GM23338 (cell line): ENCODE results near the gene YIPF5.

Source experiments
- CTCF ChIP-seq, 2 experiments: fragments of 200-600 bp in 1 of 2; sonication (generic) in 1 of 2; conservative IDR thresholded peaks; 2 replicates each; pipeline versions ENCODE4 v1.5.1 to v1.6.1; 2016 to 2017; ENCODE audit warnings: antibody characterized with exemption in 2 of 2, low read depth in 2 of 2, mild to moderate bottlenecking in 2 of 2, moderate library complexity in 1 of 2
- EZH2 ChIP-seq: fragments of 200-600 bp; sonication (generic); IDR thresholded peaks from one replicate; pipeline ENCODE4 v1.8.0; 2017; ENCODE audit warnings: antibody characterized with exemption, mild to moderate bottlenecking, low read depth; ENCODE audit not compliant: unreplicated experiment
- JUNB ChIP-seq: IDR thresholded peaks from one replicate; pipeline ENCODE4 v1.6.1; 2016; ENCODE audit warnings: antibody characterized with exemption; ENCODE audit not compliant: unreplicated experiment
- NANOG ChIP-seq: IDR thresholded peaks from 2 replicates; pipeline ENCODE4 v1.6.1; 2016; ENCODE audit warnings: antibody characterized with exemption, borderline replicate concordance
- POLR2AphosphoS5 ChIP-seq: IDR thresholded peaks from 2 replicates; pipeline ENCODE4 v1.6.1; 2016; ENCODE audit warnings: antibody characterized with exemption, low read depth
- REST ChIP-seq: IDR thresholded peaks from one replicate; pipeline ENCODE4 v1.6.1; 2018; ENCODE audit warnings: antibody characterized with exemption; ENCODE audit not compliant: unreplicated experiment

GRCh38 chr5:144194144-144194543 is 23.7 kb upstream of the YIPF5 start:
- TF ChIP-seq CTCF (conservative IDR thresholded peaks at IDR 0.05; ENCODE audit: low read depth in 2 of 2): no peak
- no peak for TF ChIP-seq POLR2AphosphoS5
- TF ChIP-seq EZH2: no peak
- TF ChIP-seq REST: no peak
- TF ChIP-seq NANOG: no peak
- TF ChIP-seq JUNB: no peak
